HepG2 (cell line): ENCODE results near the gene FCHO2. TPM values are rescaled to one million over a fixed set of nuclear protein-coding genes. Genes with fewer than 3 reads are reported as not detected.

ENCODE experiments used
- ATAC-seq: fragments of 200-7000 bp; cut with Tn5 transposase; 3 replicates; pipeline ENCODE4 v1.9.1; 2020; ENCODE audit warnings: mild to moderate bottlenecking, moderate library complexity
- BruUV-seq: library from RNA; stranded (reverse); fragments of 400-500 nt; replicated peaks from 2 replicates; lab custom pipeline; 2021; lab: Mats Ljungman, UMichigan
- CTCF ChIA-PET: fragments of 300-600 bp; formaldehyde crosslinking; extraction: SDS; loops from one replicate; lab custom pipeline; 2021; ENCODE audit warnings: low total read pairs, inconsistent platforms, low intra/inter-chr PET ratio; lab: Yijun Ruan, JAX
- POLR2A ChIA-PET: fragments of 350-600 bp; sonication (Branson Sonifier 250); formaldehyde crosslinking; loops from one replicate; lab custom pipeline; 2020; ENCODE audit warnings: antibody characterized with exemption, inconsistent platforms; lab: Yijun Ruan, JAX
- DNase-seq: peaks from one replicate; pipeline ENCODE4 v3.0.0-alpha.2; 2015; ENCODE audit warnings: low spot score
- FAIRE-seq: peaks from 3 replicates; lab custom pipeline; 2011; peaks lifted over from hg19 to GRCh38; lab: Jason Lieb, UNC
- H2AFZ ChIP-seq: one replicate; pipeline ENCODE4 v1.6.1; 2011; ENCODE audit warnings: low read length, inconsistent platforms
- H3K27ac ChIP-seq: fragments of 300-600 bp; 3 replicates; pipeline ENCODE4 v1.8.0; 2011; ENCODE audit warnings: mixed run types, mild to moderate bottlenecking, mixed read lengths, low read length, inconsistent platforms; ENCODE audit not compliant: insufficient read depth; ENCODE audit errors: extremely low read length
- H3K27me3 ChIP-seq, 2 experiments: fragments of 200-600 bp in 1 of 2; 2 replicates in 1 of 2; 3 replicates in 1 of 2; pipeline versions ENCODE4 v1.6.0 to v1.8.0; 2011; ENCODE audit warnings: low read length in 2 of 2, mild to moderate bottlenecking in 2 of 2, moderate library complexity in 2 of 2, inconsistent platforms in 1 of 2; ENCODE audit not compliant: insufficient read depth in 2 of 2, control insufficient read depth in 1 of 2
- H3K36me3 ChIP-seq, 2 experiments: fragments of 200-600 bp in 1 of 2; replicated peaks in 1 of 2; 2 replicates in 1 of 2; 3 replicates in 1 of 2; pipeline versions ENCODE4 v1.5.1 to v1.8.0; 2011; ENCODE audit warnings: low read length in 2 of 2, inconsistent platforms in 1 of 2; ENCODE audit not compliant: insufficient read depth in 2 of 2, control insufficient read depth in 1 of 2
- H3K4me1 ChIP-seq: 2 replicates; pipeline ENCODE4 v1.5.1; 2012; ENCODE audit warnings: low read length, inconsistent platforms; ENCODE audit not compliant: insufficient read depth
- H3K4me2 ChIP-seq: 2 replicates; pipeline ENCODE4 v1.6.0; 2011; ENCODE audit warnings: low read depth, low read length, inconsistent platforms
- H3K4me3 ChIP-seq, 3 experiments: fragments of 200-600 bp in 1 of 3; sonication (generic), shearing (Covaris generic) in 1 of 3; replicated peaks in 1 of 3; 2 replicates each; pipeline ENCODE4 v1.5.1; 2011 to 2016; ENCODE audit warnings: low read length in 3 of 3, inconsistent platforms in 2 of 3, low read depth in 2 of 3, mild to moderate bottlenecking in 2 of 3, control low read depth in 1 of 3, mixed read lengths in 1 of 3; ENCODE audit not compliant: insufficient read depth in 1 of 3
- H3K79me2 ChIP-seq: one replicate; pipeline ENCODE4 v1.6.1; 2011; ENCODE audit warnings: low read length, inconsistent platforms; ENCODE audit not compliant: insufficient read depth
- H3K9ac ChIP-seq: 2 replicates; pipeline ENCODE4 v1.6.0; 2011; ENCODE audit warnings: mild to moderate bottlenecking, low read depth, low read length, inconsistent platforms; ENCODE audit not compliant: insufficient read depth
- H3K9me3 ChIP-seq: 2 replicates; pipeline ENCODE4 v1.5.1; 2012; ENCODE audit warnings: mild to moderate bottlenecking, low read length
- H4K20me1 ChIP-seq: 2 replicates; pipeline ENCODE4 v1.6.0; 2011; ENCODE audit warnings: inconsistent platforms, mild to moderate bottlenecking, low read length, moderate library complexity; ENCODE audit not compliant: insufficient read depth
- ADNP ChIP-seq: sonication (generic); formaldehyde crosslinking; IDR thresholded peaks from 2 replicates; pipeline ENCODE4 v1.4.0; 2020; ENCODE audit warnings: missing genetic modification reagents
- AGO2 ChIP-seq: fragments of 200-400 bp; formaldehyde crosslinking; optimal IDR thresholded peaks from 2 replicates; pipeline ENCODE3; 2017; ENCODE audit warnings: mild to moderate bottlenecking, low read depth, low read length, moderate library complexity
- HNRNPK ChIP-seq: fragments of 200-400 bp; formaldehyde crosslinking; IDR thresholded peaks from 2 replicates; pipeline ENCODE4 v1.6.1; 2018; ENCODE audit warnings: low read length, low read depth, moderate library complexity, mild to moderate bottlenecking; ENCODE audit not compliant: poor library complexity, severe bottlenecking
- KAT8 ChIP-seq: IDR thresholded peaks from 2 replicates; pipeline ENCODE4 v1.6.1; 2016; ENCODE audit warnings: missing genetic modification reagents, missing compliant biosample characterization
- MAFK ChIP-seq, 2 experiments: IDR thresholded peaks in 1 of 2; conservative IDR thresholded peaks in 1 of 2; 2 replicates each; pipeline ENCODE4 v1.6.1; 2011; ENCODE audit warnings: improper control_type of control experiment in 2 of 2, low read length in 2 of 2
- SAP130 ChIP-seq: IDR thresholded peaks from 2 replicates; pipeline ENCODE4 v1.6.1; 2016; ENCODE audit warnings: low read depth
- ZNF737 ChIP-seq: sonication (generic); formaldehyde crosslinking; IDR thresholded peaks from 2 replicates; pipeline ENCODE4 v1.5.0; 2020; ENCODE audit warnings: missing genetic modification reagents, mild to moderate bottlenecking, borderline replicate concordance
- WGBS: methylation state at CpG from one replicate; pipeline ENCODE4 v1.1.6; 2017; ENCODE audit warnings: low lambda C conversion rate; 5-methylcytosine and 5-hydroxymethylcytosine counted together
- in situ Hi-C: cut with HindIII; loops from 2 replicates; pipeline ENCODE4 v1.10.0; 2017; ENCODE audit warnings: low pct_unique_long_range_greater_than_20kb; ENCODE audit not compliant: extremely low pct_ligation_motif_present
- intact Hi-C: fragments of 100-400 bp; cut with micrococcal nuclease; formaldehyde crosslinking; loops from one replicate; pipeline ENCODE4 v1.10.0; 2022; ENCODE audit not compliant: unreplicated experiment
- polyA plus RNA-seq, 8 experiments: library from polyadenylated mRNA; depleted of rRNA in 3 of 8; stranded (reverse) in 7 of 8; unstranded in 1 of 8; fragments of >200 nt; fragmentation: Illumina TruSeq in 4 of 8; extraction: Trizol in 4 of 8; gene quantifications; 2 replicates each; pipeline versions ENCODE4 v1.2.1 to v1.2.3, GENCODE V29; 2011 to 2016; ENCODE audit warnings: low read depth in 4 of 8, missing spikeins in 1 of 8, mixed read lengths in 1 of 8; ENCODE audit not compliant: insufficient read depth in 1 of 8
- total RNA-seq, 5 experiments: library from RNA; depleted of rRNA; stranded (reverse); fragments of >200 nt; fragmentation: Illumina TruSeq; extraction: Trizol; gene quantifications; 2 replicates each; pipeline ENCODE4 v1.2.3, GENCODE V29; 2016; ENCODE audit warnings: low read depth in 1 of 5

FCHO2 gene
- total and polyA plus RNA-seq, 2 of the 13 experiments (the other 11 are each of a cell fraction or from before 2014, with no cell fraction given): 11.6 to 17.3 TPM

- POLR2A ChIA-PET: no interaction called here
- H4K20me1 ChIP-seq: no peaks in the 10 kb centered on the region
- peak; percentile 9 for TF ChIP-seq HNRNPK
- no peak for TF ChIP-seq KAT8 (CRISPR knock-in tag)
- TF ChIP-seq AGO2: peak; percentile 63
- H3K4me1 ChIP-seq: no peaks in the 10 kb centered on the region
- no peak overlapping the region for H3K4me3 ChIP-seq
- H3K27me3 ChIP-seq: no peaks in the 10 kb centered on the region
- H3K9ac ChIP-seq: no peak overlapping the region
- intact Hi-C loops (no loop called here), in situ Hi-C loops (no loop called here)
- no peak overlapping the region for H2AFZ ChIP-seq
- H3K27ac ChIP-seq: no peak overlapping the region
- peaks cover 0 to 17% of the 10 kb centered on the region in 2 experiments; a peak in 2 of 5 replicates for H3K36me3 ChIP-seq
- CTCF ChIA-PET: no interaction called here
- ATAC-seq (no peak; the same call in 2 of the 3 replicates), FAIRE-seq (no peak), DNase-seq (no peak)
- no TSS peak for BruUV-seq
- WGBS: 97% methylated on average over 24 of the region's 28 CpGs
- H3K4me2 ChIP-seq: no peak overlapping the region
- no peaks in the 10 kb centered on the region for H3K9me3 ChIP-seq
- H3K79me2 ChIP-seq: no peaks in the 10 kb centered on the region
These were observed 40.8 kb downstream of the FCHO2 start for GRCh38 chr5:72996632-72997031.

DNA sequence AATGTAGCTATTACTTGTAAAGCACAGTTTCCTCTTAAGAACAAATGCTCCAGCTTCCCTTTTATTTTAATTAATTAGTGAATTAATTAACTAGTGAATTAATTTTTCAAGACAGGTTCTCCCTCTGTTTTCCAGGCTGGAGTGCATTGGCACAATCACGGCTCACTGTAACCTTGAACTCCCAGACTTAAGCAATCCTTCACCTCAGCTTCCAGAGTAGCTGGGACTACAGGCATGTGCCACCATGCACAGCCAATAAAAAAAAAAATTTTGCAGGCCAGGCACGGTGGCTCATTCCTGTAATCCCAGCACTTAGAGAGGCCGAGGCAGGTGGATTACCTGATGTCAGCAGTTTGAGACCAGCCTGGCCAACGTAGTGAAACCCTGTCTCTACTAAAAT is 44.1 kb downstream of the FCHO2 start:
- intact Hi-C loops: no loop called here
- peaks cover 0 to 11% of the 10 kb centered on the region in 2 experiments; a peak in 1 of 5 replicates for H3K36me3 ChIP-seq
- no peaks in the 10 kb centered on the region for H3K27me3 ChIP-seq
- H3K27ac ChIP-seq: no peak overlapping the region
- no peak overlapping the region for H3K4me3 ChIP-seq
- no peak overlapping the region for H2AFZ ChIP-seq
- DNase-seq (no peak), FAIRE-seq (no peak), ATAC-seq (no peak)
- no peaks in the 10 kb centered on the region for H4K20me1 ChIP-seq
- 88% methylated on average over 4 of the region's 4 CpGs for WGBS
- BruUV-seq: no TSS peak
- H3K4me2 ChIP-seq: no peak overlapping the region
- no peak for TF ChIP-seq ZNF737
- peak; percentile 16 to 48; a peak in 2 of 4 replicates for TF ChIP-seq MAFK (conservative IDR thresholded peaks at IDR 0.05 in 1 of 2, IDR thresholded peaks at IDR 0.05 in 1 of 2; ENCODE audit: low read length in 2 of 2)
- no peak for TF ChIP-seq SAP130 (CRISPR knock-in tag)
- no peak for TF ChIP-seq ADNP (CRISPR knock-in tag)
- no peaks in the 10 kb centered on the region for H3K79me2 ChIP-seq
- in situ Hi-C loops: no loop called here
- H3K4me1 ChIP-seq: no peaks in the 10 kb centered on the region
- ChIA-PET POLR2A (interaction anchor here (0.7 kb wide), 1 partner anchor 62 kb away, joined by 3 read pairs; no protein-coding TSS in a partner anchor), CTCF (no interaction called here)
- no peak overlapping the region for H3K9ac ChIP-seq
- no peaks in the 10 kb centered on the region for H3K9me3 ChIP-seq
